Measurements from ENCODE around the gene AATK.

AATK gene, protein sequence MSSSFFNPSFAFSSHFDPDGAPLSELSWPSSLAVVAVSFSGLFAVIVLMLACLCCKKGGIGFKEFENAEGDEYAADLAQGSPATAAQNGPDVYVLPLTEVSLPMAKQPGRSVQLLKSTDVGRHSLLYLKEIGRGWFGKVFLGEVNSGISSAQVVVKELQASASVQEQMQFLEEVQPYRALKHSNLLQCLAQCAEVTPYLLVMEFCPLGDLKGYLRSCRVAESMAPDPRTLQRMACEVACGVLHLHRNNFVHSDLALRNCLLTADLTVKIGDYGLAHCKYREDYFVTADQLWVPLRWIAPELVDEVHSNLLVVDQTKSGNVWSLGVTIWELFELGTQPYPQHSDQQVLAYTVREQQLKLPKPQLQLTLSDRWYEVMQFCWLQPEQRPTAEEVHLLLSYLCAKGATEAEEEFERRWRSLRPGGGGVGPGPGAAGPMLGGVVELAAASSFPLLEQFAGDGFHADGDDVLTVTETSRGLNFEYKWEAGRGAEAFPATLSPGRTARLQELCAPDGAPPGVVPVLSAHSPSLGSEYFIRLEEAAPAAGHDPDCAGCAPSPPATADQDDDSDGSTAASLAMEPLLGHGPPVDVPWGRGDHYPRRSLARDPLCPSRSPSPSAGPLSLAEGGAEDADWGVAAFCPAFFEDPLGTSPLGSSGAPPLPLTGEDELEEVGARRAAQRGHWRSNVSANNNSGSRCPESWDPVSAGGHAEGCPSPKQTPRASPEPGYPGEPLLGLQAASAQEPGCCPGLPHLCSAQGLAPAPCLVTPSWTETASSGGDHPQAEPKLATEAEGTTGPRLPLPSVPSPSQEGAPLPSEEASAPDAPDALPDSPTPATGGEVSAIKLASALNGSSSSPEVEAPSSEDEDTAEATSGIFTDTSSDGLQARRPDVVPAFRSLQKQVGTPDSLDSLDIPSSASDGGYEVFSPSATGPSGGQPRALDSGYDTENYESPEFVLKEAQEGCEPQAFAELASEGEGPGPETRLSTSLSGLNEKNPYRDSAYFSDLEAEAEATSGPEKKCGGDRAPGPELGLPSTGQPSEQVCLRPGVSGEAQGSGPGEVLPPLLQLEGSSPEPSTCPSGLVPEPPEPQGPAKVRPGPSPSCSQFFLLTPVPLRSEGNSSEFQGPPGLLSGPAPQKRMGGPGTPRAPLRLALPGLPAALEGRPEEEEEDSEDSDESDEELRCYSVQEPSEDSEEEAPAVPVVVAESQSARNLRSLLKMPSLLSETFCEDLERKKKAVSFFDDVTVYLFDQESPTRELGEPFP (N-terminal part only)

DNA sequence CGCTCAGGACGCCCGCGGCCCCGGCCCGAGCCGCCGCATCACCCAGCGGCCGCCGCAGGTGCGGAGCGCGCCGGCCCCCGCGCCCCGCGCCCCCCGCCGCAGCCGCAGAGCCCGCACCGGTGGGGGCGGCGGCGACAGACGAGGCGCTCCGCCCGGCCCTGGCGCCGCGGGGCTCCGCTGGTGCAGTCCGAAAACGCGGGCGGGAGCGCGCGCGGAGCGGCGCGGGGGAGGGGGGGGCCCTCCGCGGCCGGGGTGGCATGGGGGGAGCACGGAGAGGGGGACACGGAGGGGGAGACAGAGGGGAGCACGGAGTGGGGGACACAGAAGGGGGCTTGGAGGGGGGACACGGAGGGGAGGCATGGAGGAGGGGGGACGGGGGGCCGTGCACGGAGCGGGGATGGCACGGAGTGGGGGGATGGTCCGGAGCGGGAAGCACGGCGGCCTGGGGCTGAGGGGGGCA is at the start of gene AATK:
Gene AATK, minus strand, starts transcription at position 189 of the 460 bp plus-strand sequence. CDS start 229 bp downstream, outside the sequence.
- TF ChIP-seq, protein P1, sequence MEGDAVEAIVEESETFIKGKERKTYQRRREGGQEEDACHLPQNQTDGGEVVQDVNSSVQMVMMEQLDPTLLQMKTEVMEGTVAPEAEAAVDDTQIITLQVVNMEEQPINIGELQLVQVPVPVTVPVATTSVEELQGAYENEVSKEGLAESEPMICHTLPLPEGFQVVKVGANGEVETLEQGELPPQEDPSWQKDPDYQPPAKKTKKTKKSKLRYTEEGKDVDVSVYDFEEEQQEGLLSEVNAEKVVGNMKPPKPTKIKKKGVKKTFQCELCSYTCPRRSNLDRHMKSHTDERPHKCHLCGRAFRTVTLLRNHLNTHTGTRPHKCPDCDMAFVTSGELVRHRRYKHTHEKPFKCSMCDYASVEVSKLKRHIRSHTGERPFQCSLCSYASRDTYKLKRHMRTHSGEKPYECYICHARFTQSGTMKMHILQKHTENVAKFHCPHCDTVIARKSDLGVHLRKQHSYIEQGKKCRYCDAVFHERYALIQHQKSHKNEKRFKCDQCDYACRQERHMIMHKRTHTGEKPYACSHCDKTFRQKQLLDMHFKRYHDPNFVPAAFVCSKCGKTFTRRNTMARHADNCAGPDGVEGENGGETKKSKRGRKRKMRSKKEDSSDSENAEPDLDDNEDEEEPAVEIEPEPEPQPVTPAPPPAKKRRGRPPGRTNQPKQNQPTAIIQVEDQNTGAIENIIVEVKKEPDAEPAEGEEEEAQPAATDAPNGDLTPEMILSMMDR (conservative IDR thresholded peaks at IDR 0.05; ENCODE audit: low read length), result no peak
- no peak within 1 kb of the TSS for H3K4me3 ChIP-seq (ENCODE audit: low read length)
- DNase-seq (ENCODE audit: low read depth), result no peak

DNA sequence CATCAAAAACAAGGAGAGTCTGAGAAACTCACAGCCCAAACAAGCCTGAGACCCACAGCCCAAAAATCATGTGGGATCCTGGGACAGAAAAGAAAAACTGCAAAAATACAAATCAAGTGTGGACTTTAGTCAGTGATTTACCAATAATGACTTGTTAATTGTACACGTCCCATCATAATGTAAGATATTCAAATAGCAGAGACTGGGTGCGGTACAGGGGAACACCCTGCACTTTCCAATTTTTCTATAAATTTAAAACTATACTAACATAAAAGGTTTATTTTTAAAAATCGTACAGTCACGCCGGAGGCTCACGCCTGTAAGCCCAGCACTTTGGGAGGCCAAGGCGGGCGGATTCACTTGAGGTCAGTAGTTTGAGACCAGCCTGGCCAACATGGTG is 48.0 kb upstream of the AATK start:
- no peak overlapping the region for H3K4me3 ChIP-seq (ENCODE audit: low read length)
- TF ChIP-seq, protein P1 (conservative IDR thresholded peaks at IDR 0.05; ENCODE audit: low read length), result no peak
- no peak for DNase-seq (ENCODE audit: low read depth)

DNA sequence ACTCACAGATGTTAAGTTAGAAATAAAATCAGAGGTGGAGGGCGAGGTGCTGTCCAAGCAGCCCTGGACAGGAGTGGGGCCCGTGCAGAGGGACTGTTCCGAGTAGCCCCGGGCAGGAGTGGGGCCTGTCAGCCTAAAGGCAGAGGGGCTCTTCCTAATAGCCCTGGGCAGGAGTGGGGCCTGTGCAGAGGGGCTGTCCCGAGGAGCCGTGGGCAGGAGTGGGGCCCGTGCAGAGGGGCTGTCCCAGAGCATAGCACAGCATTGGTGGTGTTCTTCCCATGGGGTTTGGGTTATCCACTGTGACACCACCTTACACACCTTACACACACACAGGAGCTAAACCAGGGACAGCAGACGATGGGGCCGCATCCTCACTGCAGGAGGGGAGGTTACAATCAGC is 46.3 kb upstream of the AATK start:
- DNase-seq (ENCODE audit: low read depth), result no peak
- H3K4me3 ChIP-seq (ENCODE audit: low read length), result no peak overlapping the region
- TF ChIP-seq, protein P1 (conservative IDR thresholded peaks at IDR 0.05; ENCODE audit: low read length), result no peak

DNA sequence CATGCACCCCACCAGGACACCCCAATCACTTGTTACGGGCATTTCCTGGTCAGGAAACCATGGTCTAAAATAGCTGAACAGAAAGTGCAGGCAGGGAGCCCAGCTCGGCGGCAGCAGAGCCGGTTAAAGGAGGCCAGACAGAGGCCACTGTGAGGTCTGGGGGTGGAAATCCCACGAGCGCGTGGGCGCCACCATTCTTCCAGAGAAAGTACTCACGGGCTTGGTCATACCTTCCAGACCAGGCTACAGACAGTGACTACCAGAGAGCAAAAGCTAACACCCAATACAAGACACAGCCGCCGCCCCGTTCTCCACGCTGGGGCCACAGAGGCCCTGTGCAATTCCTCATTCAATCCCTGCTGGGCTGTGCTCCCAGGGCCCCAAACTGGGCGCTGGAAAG is 44.8 kb upstream of the AATK start:
- TF ChIP-seq, protein P1 (conservative IDR thresholded peaks at IDR 0.05; ENCODE audit: low read length), result no peak
- H3K4me3 ChIP-seq (ENCODE audit: low read length), result no peak overlapping the region
- no peak for DNase-seq (ENCODE audit: low read depth)

DNA sequence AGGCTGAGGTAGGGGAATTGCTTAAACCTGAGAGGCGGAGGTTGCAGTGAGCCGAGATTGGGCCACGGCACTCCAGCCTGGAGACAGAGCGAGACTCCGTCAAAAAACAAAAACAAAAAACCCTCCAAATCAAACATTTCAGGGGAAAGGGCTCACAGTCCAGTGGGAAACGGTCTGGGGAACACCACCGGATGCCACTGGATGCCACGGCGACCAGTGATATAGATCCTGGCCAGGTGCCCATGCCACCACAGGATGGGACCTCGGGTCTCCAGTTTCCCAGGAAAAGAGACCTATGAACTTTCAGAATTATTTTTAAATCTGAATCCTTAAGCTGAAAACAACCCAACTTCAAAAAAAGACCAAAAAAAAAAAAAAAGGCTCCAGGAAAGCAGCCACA is 44.4 kb upstream of the AATK start:
- TF ChIP-seq, protein P1 (conservative IDR thresholded peaks at IDR 0.05; ENCODE audit: low read length), result no peak
- no peak for DNase-seq (ENCODE audit: low read depth)
- H3K4me3 ChIP-seq (ENCODE audit: low read length), result no peak overlapping the region

DNA sequence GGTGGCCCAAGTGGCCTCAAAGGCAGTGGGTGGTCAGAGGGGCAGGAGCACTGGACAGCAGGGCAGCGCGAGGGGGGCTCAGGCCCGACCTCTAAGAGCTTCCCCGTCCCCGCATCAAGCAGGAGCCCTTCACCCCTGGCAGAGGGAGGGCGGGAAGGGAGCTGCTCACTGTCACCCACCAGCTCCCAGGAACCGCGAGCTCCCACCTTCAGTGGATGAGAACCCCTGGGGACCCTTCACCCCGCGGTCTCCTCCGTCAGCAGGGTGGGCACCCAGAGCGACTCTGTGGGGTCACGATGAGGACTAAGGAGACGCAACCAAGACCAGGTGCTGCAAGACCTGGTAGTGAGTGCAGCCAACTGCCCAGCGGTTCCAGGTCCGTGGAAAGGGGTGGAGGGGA is 43.1 kb upstream of the AATK start:
- H3K4me3 ChIP-seq (ENCODE audit: low read length), result no peak overlapping the region
- DNase-seq (ENCODE audit: low read depth), result no peak
- TF ChIP-seq, protein P1 (conservative IDR thresholded peaks at IDR 0.05; ENCODE audit: low read length), result no peak
